ENCODE measurements around the gene DOCK2.

Gene DOCK2

DNA sequence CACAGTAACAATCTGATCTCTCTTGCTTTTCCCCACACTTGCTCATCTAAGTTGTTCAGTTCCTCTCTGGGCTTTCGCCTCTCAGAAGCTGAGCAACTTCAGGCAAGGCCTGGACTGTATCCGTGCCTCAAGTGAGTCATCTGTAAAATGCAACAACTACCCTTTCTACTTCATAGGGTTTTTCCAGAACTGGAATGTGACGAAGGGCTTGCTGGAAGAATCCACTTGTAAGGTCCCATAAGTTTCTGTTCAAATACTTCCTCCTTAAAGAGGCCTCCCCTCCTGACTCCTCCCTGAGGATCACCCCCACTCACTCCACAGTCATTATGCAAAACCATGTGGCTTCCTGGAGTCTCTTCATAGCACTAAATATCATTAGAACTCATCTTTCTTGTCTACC is 360.7 kb downstream of the DOCK2 start:
- H3K4me1 Mint-ChIP-seq: peaks cover 0 to 4% of the 10 kb centered on the region in 2 donors
- ATAC-seq (replicated peaks): peak in 1 of 2 donors; percentile 38
- no peak overlapping the region for H3K4me3 Mint-ChIP-seq
- peak overlapping the region; percentile 11 for H3K27ac Mint-ChIP-seq
- H3K9me3 Mint-ChIP-seq: no peaks in the 10 kb centered on the region
- H3K36me3 Mint-ChIP-seq: peaks cover 71 to 77% of the 10 kb centered on the region in 2 donors
- H3K27me3 Mint-ChIP-seq: no peaks in the 10 kb centered on the region
- no peak for DNase-seq

DNA sequence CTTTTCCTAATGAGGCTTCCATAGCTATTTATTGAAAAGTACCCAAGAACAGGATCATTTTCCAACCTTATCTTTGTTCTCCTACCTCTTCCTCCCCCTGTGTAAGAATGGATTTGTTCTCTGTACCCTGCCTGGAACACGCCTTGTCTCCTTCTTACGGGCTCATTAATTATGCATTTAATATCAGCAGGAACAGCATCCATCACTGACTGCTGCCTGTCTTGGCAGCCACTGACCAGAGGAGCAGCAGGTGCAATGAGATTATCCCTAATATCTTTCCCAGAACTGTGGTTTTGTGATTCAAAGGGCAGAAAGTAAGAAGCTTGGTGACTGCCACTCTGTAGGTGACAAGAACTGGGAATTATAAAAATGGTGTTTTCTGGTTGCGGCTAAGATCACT is 362.5 kb downstream of the DOCK2 start:
- DNase-seq (no peak), ATAC-seq (replicated peaks) (no peak)
- Mint-ChIP-seq H3K4me3 (no peak overlapping the region), H3K27me3 (no peaks in the 10 kb centered on the region), H3K27ac (no peak overlapping the region), H3K9me3 (no peaks in the 10 kb centered on the region), H3K4me1 (peaks cover 0 to 4% of the 10 kb centered on the region in 2 donors), H3K36me3 (peaks cover 72 to 80% of the 10 kb centered on the region in 2 donors)

DNA sequence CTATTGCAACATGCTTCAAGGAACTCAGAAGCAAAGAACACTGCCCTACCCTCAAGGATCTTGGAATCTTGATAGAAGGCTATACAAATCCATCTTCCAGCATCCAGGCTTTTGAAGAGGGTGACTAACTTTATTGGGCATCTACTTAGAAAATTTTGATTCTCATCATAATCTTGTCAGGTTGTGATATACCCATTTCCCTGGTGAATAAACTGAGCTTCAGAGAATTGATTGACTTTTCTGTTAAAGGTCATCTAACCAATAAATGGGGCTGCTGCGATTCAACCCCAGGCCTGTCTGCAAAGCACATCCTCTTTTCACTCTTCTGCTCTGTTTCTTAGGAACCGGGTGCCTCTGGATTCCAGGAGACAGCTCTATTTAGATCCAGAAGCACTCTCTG is 363.1 kb downstream of the DOCK2 start:
- Mint-ChIP-seq H3K27ac (no peak overlapping the region), H3K9me3 (no peaks in the 10 kb centered on the region), H3K27me3 (no peaks in the 10 kb centered on the region), H3K4me3 (no peak overlapping the region), H3K36me3 (peaks cover 72 to 77% of the 10 kb centered on the region in 2 donors), H3K4me1 (peaks cover 0 to 4% of the 10 kb centered on the region in 2 donors)
- ATAC-seq (replicated peaks) (no peak), DNase-seq (no peak)

DNA sequence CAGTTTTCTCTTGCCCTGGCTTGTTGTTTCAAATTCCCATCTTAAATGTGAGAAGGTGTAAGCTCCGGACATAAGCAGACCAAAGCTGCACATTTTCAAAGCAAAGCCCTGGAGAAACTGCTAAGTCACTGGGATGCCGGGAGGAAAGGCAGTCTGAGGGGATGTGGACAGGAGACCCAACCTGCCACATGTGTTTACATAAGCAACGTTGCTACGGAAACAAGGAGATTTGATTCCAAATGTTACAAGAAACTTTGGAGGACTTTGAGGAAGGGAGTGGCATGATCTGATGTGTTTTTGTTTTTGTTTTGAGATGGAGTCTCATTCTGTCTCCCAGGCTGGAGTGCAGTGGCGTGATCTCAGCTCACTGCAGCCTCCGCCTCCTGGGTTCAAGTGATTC is 368.9 kb downstream of the DOCK2 start:
- peaks cover 49 to 67% of the 10 kb centered on the region in 2 donors for H3K36me3 Mint-ChIP-seq
- H3K27me3 Mint-ChIP-seq: no peaks in the 10 kb centered on the region
- ATAC-seq (replicated peaks) (no peak), DNase-seq (no peak)
- H3K9me3 Mint-ChIP-seq: no peaks in the 10 kb centered on the region
- no peak overlapping the region for H3K4me3 Mint-ChIP-seq
- no peaks in the 10 kb centered on the region for H3K4me1 Mint-ChIP-seq
- H3K27ac Mint-ChIP-seq: no peak overlapping the region

DNA sequence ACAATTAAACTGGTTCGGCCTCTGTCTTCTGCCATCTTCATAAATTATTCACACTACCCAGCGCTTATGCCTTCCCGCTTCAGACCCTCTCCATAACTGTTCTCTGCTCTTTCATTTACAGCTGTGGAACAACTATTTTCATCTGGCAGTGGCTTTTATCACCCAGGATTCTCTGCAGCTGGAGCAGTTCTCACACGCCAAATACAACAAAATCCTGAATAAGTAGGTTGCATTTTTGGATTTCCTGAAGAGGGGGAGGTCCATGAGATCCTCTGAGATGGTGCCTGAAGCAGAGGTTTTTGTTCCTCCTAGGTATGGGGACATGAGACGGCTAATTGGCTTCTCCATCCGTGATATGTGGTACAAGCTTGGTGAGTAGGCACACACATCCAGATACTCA is 371.3 kb downstream of the DOCK2 start:
- ATAC-seq (replicated peaks) (no peak), DNase-seq (no peak)
- no peaks in the 10 kb centered on the region for H3K4me1 Mint-ChIP-seq
- H3K36me3 Mint-ChIP-seq: peaks cover 39 to 66% of the 10 kb centered on the region in 2 donors
- H3K4me3 Mint-ChIP-seq: no peak overlapping the region
- H3K27me3 Mint-ChIP-seq: no peaks in the 10 kb centered on the region
- no peak overlapping the region for H3K27ac Mint-ChIP-seq
- no peaks in the 10 kb centered on the region for H3K9me3 Mint-ChIP-seq

DNA sequence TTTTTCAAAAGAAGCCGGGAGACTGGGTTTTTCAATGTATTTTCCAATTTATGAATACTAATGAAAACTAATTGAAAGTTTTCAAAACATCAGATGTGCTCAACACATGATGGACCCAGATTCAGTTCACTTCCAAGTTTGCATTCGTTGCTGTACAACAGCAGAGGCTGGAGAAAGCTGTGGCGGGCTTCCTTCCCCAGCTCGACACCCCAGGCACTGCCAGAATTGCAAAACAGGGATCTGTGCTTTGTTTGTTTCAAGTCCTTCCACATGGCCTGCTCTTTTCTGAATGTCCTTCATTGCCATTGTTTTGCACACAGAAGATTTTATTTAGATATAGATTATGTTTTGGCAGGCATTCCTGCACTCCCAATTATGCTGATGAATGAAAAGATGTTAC is 373.5 kb downstream of the DOCK2 start:
- peaks cover 41 to 66% of the 10 kb centered on the region in 2 donors for H3K36me3 Mint-ChIP-seq
- H3K27me3 Mint-ChIP-seq: no peaks in the 10 kb centered on the region
- no peak overlapping the region for H3K27ac Mint-ChIP-seq
- DNase-seq (no peak), ATAC-seq (replicated peaks) (no peak)
- H3K9me3 Mint-ChIP-seq: no peaks in the 10 kb centered on the region
- peaks cover 0 to 2% of the 10 kb centered on the region in 2 donors for H3K4me1 Mint-ChIP-seq
- no peak overlapping the region for H3K4me3 Mint-ChIP-seq

DNA sequence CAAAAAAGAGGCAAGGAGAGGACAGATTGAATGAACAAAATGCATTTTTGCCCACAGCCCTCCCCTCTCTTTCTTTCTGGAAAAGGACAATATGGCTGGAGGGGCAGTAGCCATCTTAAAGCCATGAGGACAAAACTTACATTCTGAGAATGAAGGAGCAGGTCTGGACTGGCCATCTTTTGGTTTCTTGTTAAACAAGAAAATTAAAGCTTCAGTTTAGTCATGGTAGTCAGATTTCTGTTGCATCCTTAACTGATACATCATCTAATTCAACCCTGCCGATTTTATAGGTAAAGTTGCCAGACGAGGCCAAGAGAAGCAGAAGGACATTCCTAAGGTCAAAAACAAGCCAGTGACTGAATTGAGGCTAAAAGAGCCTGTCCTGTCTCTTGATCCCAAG is 374.7 kb downstream of the DOCK2 start:
- ATAC-seq (replicated peaks) (no peak), DNase-seq (no peak)
- no peak overlapping the region for H3K27ac Mint-ChIP-seq
- no peaks in the 10 kb centered on the region for H3K9me3 Mint-ChIP-seq
- H3K36me3 Mint-ChIP-seq: peaks cover 45 to 73% of the 10 kb centered on the region in 2 donors
- no peaks in the 10 kb centered on the region for H3K27me3 Mint-ChIP-seq
- H3K4me3 Mint-ChIP-seq: no peak overlapping the region
- peaks cover 0 to 2% of the 10 kb centered on the region in 2 donors for H3K4me1 Mint-ChIP-seq

DNA sequence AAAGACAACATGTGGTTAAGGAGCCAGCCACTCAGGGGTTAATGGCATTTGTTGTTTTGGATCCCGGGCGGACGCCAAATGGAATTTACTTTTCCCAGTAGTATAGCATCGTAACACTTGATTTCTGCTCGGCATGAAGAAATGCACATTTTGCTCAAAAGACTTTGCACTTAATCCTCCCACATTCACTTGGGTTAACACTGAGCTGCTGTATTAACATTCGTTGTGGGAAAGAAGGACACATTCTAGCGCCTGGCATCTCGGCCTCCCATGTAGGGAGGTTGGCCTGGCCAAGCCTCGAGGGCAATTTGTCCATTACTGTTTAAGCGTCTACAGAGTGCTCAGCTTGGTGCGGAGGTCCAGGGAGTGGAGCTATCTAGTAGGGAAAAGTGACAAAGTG is 375.5 kb downstream of the DOCK2 start:
- ATAC-seq (replicated peaks): no peak
- Mint-ChIP-seq H3K4me3 (no peak overlapping the region), H3K4me1 (peaks cover 0 to 2% of the 10 kb centered on the region in 2 donors), H3K36me3 (peaks cover 45 to 69% of the 10 kb centered on the region in 2 donors), H3K27ac (no peak overlapping the region), H3K27me3 (no peaks in the 10 kb centered on the region), H3K9me3 (no peaks in the 10 kb centered on the region)
- no peak for DNase-seq

DNA sequence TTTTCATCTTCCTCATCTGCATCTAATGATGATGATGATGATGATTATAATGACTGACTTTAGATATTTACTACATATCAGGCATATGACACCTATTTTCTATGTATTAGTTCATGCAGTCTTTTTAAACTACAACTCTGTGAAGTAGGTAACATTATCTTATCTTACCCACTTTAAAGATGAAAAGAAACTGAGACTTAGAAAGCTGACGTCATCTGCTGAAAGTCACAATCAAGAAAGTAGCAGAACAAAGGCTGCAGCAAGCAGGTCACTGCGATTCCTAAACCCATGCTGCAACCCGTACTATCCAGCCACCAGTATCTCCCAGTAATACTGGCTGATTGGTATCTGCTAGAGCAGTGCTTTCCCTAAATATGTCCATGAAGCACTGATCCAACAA is 383.3 kb downstream of the DOCK2 start:
- Mint-ChIP-seq H3K27ac (no peak overlapping the region), H3K4me3 (no peak overlapping the region), H3K27me3 (no peaks in the 10 kb centered on the region), H3K36me3 (peaks cover 43 to 72% of the 10 kb centered on the region in 2 donors), H3K9me3 (no peaks in the 10 kb centered on the region), H3K4me1 (no peaks in the 10 kb centered on the region)
- DNase-seq: no peak
- ATAC-seq (replicated peaks): no peak

DNA sequence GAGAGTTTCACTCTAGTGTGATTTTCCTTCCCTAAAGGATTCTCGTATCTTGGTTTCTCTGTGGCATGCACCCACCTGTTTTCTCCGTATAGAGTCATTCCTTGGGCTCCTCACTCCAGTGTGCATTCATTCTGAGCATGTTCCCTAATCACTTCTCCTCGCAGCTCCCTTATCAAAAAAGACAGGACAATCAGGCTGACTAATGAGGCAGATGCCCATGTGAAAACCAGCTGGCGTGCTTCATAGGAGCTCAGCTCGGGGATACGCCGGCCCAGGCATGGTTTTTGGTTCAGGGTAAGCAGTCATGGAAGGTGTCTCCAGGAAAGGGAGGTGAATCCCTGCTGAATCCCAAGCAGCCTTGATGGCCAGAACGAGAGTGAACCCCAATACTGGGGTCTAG is 384.4 kb downstream of the DOCK2 start:
- Mint-ChIP-seq H3K27me3 (no peaks in the 10 kb centered on the region), H3K9me3 (no peaks in the 10 kb centered on the region), H3K27ac (no peak overlapping the region), H3K36me3 (peaks cover 47 to 72% of the 10 kb centered on the region in 2 donors), H3K4me1 (no peaks in the 10 kb centered on the region), H3K4me3 (no peak overlapping the region)
- ATAC-seq (replicated peaks): no peak
- DNase-seq: no peak

DNA sequence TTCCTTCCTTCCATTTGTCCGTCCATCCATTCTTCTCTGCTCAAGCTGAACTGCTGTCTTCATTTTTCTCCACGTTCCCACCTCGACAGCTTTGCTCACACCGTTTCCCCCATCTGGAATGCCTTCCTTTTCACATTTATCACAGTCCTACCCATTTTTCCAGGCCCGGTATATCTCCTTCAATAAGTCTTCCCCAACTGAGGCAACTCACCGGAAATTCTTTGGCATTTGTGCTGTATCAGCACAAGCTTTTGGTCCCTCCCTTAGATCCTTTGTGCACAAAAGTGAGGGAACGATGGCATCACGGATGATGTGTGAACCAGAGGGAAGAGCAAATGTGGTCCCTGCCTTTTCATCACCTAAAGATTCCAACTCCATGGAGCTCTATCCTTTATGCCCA is 388.8 kb downstream of the DOCK2 start:
- H3K4me3 Mint-ChIP-seq: no peak overlapping the region
- no peaks in the 10 kb centered on the region for H3K4me1 Mint-ChIP-seq
- no peaks in the 10 kb centered on the region for H3K9me3 Mint-ChIP-seq
- no peak overlapping the region for H3K27ac Mint-ChIP-seq
- ATAC-seq (replicated peaks): no peak
- H3K36me3 Mint-ChIP-seq: peaks cover 53 to 71% of the 10 kb centered on the region in 2 donors
- no peaks in the 10 kb centered on the region for H3K27me3 Mint-ChIP-seq
- no peak for DNase-seq

DNA sequence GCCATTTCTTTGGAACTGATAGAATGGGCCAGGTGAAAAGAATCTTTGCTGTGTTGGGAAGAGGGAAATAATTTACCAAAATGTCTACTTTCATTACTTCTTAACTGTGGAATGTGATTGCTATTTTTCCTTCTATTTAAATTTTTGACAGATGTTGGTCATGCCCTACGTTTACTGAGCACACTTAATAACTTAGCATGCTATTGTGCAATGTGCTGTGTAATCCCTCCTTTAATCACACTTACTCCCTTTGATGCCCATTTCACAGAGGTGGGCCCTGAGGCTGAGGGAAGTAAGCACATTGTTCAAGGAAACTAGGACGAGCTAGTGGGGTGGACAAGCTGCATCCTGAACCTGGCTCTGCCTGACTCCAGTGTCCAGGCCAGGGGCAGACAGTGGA is 391.0 kb downstream of the DOCK2 start:
- H3K4me3 Mint-ChIP-seq: no peak overlapping the region
- no peak for DNase-seq
- peak overlapping the region; percentile 44 for H3K27ac Mint-ChIP-seq
- ATAC-seq (replicated peaks): no peak
- peaks cover 52 to 64% of the 10 kb centered on the region in 2 donors for H3K36me3 Mint-ChIP-seq
- H3K27me3 Mint-ChIP-seq: no peaks in the 10 kb centered on the region
- H3K4me1 Mint-ChIP-seq: no peaks in the 10 kb centered on the region
- H3K9me3 Mint-ChIP-seq: no peaks in the 10 kb centered on the region

DNA sequence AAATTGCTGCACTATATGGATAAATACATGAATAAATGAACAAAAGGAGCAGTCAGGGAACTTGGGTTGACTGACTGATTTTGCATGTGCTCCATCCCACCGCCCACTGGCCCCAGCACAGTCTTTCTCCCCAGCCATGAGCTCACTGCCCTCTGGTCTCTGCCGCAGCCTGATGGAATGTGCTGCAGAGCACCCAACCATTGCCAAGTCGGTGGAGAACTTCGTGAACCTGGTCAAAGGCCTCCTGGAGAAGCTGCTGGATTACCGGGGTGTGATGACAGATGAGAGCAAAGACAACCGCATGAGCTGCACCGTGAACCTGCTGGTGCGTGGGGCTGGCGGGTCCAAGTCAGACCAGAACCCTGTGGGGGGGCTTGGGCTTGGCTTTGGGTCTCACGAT is 397.2 kb downstream of the DOCK2 start:
- H3K4me3 Mint-ChIP-seq: no peak overlapping the region
- H3K4me1 Mint-ChIP-seq: no peaks in the 10 kb centered on the region
- H3K9me3 Mint-ChIP-seq: no peaks in the 10 kb centered on the region
- H3K27ac Mint-ChIP-seq: peak overlapping the region; percentile 37
- no peak for DNase-seq
- no peak for ATAC-seq (replicated peaks)
- peaks cover 51 to 61% of the 10 kb centered on the region in 2 donors for H3K36me3 Mint-ChIP-seq
- no peaks in the 10 kb centered on the region for H3K27me3 Mint-ChIP-seq

DNA sequence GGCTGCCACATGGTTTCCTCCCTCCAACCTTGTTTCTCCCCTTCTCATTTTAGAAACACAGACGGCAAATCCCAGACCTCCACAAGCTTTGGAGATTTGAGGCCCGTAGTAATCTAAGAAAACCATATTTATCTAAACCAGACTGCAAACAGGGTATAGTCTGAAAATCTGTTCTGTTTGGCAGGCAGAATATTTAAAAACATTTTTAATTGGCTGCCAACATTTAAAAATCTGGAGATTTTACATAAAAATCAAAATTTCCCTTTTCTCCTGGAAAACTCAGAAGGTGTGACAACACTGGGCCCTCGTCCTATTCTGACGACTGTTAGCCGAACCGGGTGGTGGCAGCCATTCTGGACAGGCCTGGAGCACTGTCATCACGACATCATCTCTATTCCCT is 401.2 kb downstream of the DOCK2 start:
- Mint-ChIP-seq H3K27ac (no peak overlapping the region), H3K4me3 (no peak overlapping the region), H3K36me3 (peaks cover 59 to 73% of the 10 kb centered on the region in 2 donors), H3K9me3 (no peaks in the 10 kb centered on the region), H3K27me3 (no peaks in the 10 kb centered on the region), H3K4me1 (peaks cover 0 to under 1% of the 10 kb centered on the region in 2 donors)
- ATAC-seq (replicated peaks) (no peak), DNase-seq (no peak)

DNA sequence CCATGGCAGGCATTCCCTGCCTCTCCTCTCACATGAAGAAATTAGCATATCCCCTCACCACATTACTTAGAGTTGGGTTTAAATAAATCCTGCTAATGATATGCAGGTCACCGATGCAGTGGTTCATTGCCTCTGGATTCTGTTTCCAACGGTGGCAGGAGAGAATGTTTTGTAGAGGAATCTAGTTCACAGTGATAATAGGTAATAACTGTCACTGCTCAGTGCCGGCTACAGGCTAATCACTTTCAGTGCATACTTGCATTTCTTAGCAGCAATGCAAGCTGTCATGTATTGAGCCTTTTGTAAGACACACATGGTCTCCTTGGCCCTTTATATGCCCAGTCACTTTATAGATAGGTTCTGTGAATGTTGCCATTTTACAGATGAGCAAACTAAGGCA is 402.8 kb downstream of the DOCK2 start:
- no peak overlapping the region for H3K27ac Mint-ChIP-seq
- ATAC-seq (replicated peaks) (no peak), DNase-seq (no peak)
- peaks cover 67 to 75% of the 10 kb centered on the region in 2 donors for H3K36me3 Mint-ChIP-seq
- H3K27me3 Mint-ChIP-seq: no peaks in the 10 kb centered on the region
- no peak overlapping the region for H3K4me3 Mint-ChIP-seq
- peaks cover 0 to 2% of the 10 kb centered on the region in 2 donors for H3K4me1 Mint-ChIP-seq
- no peaks in the 10 kb centered on the region for H3K9me3 Mint-ChIP-seq

DNA sequence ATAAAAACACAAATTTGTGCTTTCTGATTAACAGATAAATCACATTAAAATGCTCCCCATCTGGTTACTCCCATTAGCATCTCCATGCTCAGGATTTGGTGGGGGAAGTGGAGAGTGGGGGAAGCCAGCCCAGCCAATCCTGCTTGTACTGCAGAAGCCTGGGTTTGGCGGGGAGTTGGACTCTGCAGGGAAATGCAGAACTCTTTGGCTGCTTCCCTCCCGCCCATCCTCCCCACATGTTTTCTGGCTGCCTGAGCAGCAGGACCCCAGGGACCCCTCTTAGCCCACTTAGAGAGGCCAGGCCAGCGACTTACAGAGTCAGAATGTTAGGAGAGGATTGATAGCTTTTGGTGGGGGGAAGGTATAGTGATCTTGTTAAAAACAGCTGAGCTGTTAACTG is 409.2 kb downstream of the DOCK2 start:
- H3K4me3 Mint-ChIP-seq: no peak overlapping the region
- H3K9me3 Mint-ChIP-seq: no peaks in the 10 kb centered on the region
- no peak overlapping the region for H3K27ac Mint-ChIP-seq
- DNase-seq: no peak
- no peak for ATAC-seq (replicated peaks)
- H3K36me3 Mint-ChIP-seq: peaks cover 63 to 82% of the 10 kb centered on the region in 2 donors
- no peaks in the 10 kb centered on the region for H3K27me3 Mint-ChIP-seq
- peaks cover 0 to 2% of the 10 kb centered on the region in 2 donors for H3K4me1 Mint-ChIP-seq
